ENCODE results near the gene TRIM38.
"Not testable (repeated sequence)": the region's sequence is repeated elsewhere in the genome, so short reads cannot be mapped to it uniquely, and the experiment has no call there.

TRIM38 gene

GRCh38 chr6:25943887-25944286 lies 18.7 kb upstream of the TRIM38 start:
- DNase-seq (ENCODE audit: low read depth), result no peak

DNA sequence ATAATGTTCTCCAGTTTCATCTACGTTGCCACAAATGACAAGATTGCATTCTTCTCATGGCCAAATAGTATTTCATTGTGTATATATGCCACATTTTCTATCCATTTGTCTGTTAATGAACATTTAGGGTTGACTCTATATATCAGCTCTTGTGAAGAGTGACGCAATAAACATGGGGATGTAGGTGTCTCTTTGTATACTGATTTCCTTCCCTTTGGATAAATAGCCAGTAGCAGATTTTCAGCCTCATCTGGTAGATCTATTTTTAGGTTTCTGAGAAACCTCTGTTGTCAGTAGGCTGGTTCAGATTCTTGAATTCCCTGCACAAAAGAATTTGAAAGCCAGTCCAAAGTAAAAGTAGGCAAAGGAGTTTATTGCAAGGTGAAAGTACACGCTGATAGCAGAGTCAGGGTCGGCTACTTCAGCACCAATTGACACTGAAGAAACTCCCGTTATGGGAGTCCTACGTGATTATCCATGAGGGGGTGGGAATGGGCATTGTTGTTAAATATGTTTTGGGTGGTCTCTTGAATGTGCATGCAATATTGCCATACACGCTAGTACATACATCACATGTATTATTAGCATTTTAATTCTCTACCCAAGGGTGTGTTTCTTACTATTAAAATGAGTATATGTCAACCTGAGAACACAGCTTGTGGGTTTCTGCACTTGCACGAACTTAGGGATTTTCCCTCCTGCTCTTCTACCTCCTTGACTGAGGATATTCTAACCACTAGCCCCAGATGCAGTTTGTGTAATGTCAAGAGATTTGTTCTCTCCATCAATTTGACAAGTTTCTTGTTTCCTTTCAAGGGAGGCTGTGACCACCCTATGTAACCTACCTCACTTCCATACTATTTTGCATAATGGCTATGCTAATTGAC lies 17.7 kb upstream of the TRIM38 start:
- DNase-seq (ENCODE audit: low read depth), result no peak

GRCh38 chr6:25945738-25946137 lies 16.9 kb upstream of the TRIM38 start:
- not testable (repeated sequence) for DNase-seq (ENCODE audit: low read depth)

- DNase-seq (ENCODE audit: low read depth), result no peak
Observed at GRCh38 chr6:25946631-25947030, 16.0 kb upstream of the TRIM38 start.

DNA sequence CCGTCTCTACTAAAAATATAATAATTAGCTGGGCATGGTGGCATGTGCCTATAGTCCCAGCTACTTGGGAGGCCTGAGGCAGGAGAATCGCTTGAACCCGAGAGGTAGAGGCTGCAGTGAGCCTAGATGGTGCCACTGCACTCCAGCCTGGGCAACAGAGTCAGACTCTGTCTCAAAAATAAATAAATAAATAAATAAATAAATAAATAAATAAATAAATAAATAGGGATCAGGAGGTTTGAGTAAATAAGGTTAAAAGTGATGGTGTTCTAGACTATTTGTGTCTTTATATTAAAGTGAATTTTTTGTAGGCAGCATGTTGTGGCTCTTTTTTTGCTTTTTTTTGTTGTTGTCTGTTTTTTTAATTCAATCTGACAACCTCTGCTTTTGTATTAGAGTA lies 15.1 kb upstream of the TRIM38 start:
- not testable (repeated sequence) for DNase-seq (ENCODE audit: low read depth)

GRCh38 chr6:25949695-25950094 lies 12.9 kb upstream of the TRIM38 start:
- no peak for DNase-seq (ENCODE audit: low read depth)

DNA sequence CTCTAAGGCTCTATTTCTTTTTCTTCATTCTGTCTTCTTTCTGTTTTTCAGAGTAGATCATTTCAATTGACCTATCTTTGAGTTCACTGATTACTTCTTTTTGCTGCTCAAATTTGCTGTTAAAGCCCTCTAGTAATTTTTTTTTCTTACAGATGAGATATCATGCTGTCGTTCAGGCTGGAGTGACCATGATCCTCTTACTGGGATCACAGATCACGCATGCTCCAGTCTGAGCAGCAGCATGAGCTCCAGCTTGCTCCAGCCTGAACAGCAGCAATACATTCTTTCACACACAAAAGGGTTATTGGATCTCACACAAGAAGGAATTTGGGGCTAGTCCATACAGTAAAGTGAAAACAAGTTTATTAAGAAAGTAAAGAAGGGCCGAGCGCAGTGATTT lies 12.3 kb upstream of the TRIM38 start:
- DNase-seq (ENCODE audit: low read depth), result no peak

- DNase-seq (ENCODE audit: low read depth), result no peak
Observed at GRCh38 chr6:25951296-25952032, 11.1 kb upstream of the TRIM38 start.

GRCh38 chr6:25952535-25952934 lies 10.1 kb upstream of the TRIM38 start:
- DNase-seq (ENCODE audit: low read depth), result no peak

- DNase-seq (ENCODE audit: low read depth), result no peak
Observed at GRCh38 chr6:25953733-25954132, 8.9 kb upstream of the TRIM38 start.

DNA sequence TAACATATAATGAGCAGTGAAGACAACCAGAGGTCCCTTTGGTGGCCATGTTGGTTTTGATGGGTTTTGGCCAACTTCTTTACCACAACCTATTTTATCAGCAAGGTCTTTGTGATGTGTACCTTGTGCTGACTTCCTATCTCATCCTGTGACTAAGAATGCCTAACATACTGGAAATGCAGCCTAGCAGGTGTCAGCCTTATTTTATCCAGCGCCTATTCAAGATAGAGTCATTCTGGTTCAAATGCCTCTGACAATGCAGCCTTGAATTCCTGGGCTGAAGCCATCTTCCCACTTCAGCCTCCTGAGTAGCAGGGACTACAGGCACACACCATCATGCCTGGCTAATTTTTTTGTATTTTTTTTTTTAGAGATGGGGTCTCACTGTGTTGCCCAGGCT lies 7.8 kb upstream of the TRIM38 start:
- DNase-seq (ENCODE audit: low read depth), result no peak

DNA sequence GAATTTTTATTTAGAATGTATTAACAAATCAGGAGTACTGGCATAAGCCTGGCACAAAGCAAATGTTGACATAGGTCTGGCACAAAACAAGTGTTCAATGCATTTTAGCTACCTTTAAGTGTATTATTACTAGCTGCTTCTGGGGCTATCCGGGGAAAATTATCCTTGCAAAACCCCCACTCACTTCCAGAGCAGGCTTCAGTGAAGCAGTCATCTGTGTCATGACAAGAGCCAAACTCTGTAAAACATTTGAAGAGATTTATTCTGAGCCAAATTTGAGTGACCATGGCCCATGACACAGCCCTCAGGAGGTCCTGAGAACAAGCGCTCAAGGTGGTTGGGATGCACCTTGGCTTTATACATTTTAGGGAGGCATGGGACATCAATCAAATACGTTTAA lies 6.4 kb upstream of the TRIM38 start:
- no peak for DNase-seq (ENCODE audit: low read depth)

GRCh38 chr6:25958700-25959162 lies 3.9 kb upstream of the TRIM38 start:
- peak; percentile 52 for DNase-seq (ENCODE audit: low read depth)

- DNase-seq (ENCODE audit: low read depth), result no peak
Observed at GRCh38 chr6:25959890-25960536, 2.6 kb upstream of the TRIM38 start.

DNA sequence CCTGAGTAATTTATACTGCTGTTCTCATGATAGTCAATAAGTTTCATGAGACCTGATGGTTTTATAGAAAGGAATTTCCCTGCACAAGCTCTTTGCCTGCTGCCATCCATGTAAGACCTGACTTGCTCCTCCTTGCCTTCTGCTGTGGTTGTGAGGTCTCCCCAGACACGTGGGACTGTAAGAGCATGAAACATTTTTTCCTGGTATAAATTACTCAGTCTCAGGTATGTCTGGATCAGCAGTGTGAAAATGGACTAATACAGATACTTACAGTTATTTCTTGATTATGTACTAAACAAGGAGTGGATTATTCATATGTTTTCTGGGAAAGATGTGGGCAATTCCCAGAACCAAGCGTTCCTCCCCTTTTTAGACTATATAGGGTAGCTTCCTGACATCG lies 1.9 kb upstream of the TRIM38 start:
- no peak for DNase-seq (ENCODE audit: low read depth)

DNA sequence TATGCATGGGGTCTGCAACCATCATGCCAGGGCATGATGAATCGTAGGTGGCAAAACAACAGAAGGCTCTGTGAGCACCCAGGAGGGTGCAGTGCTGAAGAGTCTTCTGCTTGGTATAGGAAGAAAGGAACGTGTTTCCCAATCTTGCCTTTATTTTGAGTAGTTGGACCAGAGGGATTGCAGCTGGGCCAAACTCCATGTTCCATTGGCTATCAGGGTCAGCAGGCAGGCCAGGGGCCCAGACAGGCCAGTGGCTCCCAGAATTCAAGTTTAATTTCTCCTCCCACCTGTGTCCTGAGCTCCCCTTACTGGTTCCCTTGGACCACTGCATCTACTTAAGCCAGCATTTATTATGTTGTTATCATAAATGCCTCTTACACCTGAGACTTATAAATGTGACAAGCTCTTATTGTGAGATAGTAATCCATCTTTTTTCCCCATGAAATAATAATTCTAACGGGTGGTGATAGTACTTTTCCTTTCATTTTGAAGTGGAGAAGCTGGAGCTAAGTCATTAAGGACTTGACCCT lies 918 bp upstream of the TRIM38 start:
- DNase-seq (ENCODE audit: low read depth), result no peak

- DNase-seq (ENCODE audit: low read depth), result no peak
Observed at GRCh38 chr6:25963426-25964123, 973 bp downstream of the TRIM38 start.

DNA sequence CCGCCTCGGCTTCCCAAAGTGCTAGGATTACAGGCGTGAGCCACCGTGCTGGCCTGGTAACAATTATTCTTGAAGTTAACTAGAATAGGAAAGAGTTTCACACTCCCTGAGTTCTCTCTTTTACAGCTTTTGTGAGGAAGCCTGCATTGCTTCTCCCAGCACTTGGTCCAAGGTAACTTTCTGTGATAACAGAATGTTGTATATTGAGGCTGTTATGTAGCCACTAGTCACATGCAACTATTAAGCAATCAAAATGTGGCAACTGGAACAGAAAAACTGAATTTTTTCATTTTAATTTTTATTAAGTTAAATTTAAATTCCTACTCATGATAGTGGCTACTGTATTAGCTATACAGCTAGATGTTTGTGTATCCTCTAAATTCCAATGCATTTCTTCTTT lies 2.5 kb downstream of the TRIM38 start:
- no peak for DNase-seq (ENCODE audit: low read depth)

DNA sequence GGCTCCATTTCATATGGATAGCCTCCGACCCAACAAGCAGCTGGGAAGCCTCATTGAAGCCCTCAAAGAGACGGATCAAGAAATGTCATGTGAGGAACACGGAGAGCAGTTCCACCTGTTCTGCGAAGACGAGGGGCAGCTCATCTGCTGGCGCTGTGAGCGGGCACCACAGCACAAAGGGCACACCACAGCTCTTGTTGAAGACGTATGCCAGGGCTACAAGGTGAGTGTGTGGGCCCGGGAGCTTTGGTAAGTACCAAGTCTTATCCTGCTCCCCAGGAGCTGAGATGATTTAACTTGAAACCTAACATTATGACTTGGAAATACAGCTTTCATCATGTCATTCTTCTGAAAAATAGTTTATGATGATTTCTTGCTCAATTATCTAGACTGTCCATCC lies 4.1 kb downstream of the TRIM38 start:
- no peak for DNase-seq (ENCODE audit: low read depth)

GRCh38 chr6:25968769-25969168 lies 6.2 kb downstream of the TRIM38 start:
- DNase-seq (ENCODE audit: low read depth), result no peak

DNA sequence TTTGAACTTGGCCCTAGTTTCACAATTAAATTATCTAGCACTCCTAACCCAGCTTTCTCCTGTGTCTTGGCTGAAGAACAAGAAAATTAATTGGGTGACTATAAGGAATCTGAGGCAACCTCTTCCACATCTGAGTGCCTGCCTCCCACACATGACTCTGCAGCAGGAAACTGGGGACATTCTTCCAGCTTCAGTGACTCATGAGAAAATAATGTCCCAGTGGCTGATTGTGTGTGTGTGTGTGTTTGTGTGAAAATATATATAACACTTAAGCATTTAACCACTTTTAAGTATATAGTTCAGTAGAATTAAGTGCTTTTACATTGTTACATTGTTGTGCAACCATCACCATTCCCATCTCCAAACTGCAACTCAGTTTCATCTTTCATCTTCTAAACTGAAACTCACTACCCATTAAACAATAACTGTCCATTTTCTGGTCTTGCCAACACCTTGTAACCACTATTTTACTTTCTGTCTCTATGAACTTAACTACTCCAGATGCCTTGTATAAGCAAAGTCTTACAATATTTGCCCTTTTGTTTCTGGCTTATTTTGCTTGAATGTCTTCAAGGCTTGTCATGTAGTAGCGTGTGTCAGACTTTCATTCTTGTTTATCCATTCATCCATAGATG lies 8.7 kb downstream of the TRIM38 start:
- no peak for DNase-seq (ENCODE audit: low read depth)

Measured in CMK (cell line).